ENCODE measurements around the gene EXOC4.

The EXOC4 gene

DNA sequence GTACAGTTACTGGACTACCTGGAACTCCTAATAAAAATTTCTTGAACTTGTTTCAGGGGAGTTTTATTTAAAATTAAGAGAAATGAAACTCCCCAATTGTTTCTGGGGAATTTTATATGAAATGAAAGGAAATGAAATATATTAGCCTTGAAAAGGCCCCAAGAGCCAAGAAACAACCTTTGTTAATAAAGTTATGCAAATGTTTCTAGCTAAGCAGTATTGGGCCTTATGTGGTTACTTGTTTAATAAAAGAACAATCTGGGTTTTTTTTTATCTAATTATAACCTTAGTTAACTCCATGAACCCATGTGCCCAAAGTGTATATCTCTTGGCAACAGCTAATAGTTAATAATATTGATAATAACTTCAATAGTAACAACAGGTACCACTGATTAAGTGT lies 222.8 kb downstream of the EXOC4 start:
- ChIA-PET POLR2A (interaction anchor here (0.6 kb wide), 1 partner anchor 117 kb away, joined by 6 read pairs; no protein-coding TSS in a partner anchor), CTCF (no interaction called here)
- no peak for DNase-seq
- Histone ChIP-seq H3K27me3 (replicated peaks in 2 of 5; ENCODE audit: control insufficient read depth in 4 of 5, insufficient read depth in 5 of 5, low read length in 4 of 5) (no peaks in the 10 kb centered on the region), H3K4me1 (ENCODE audit: control extremely low read depth in 1 of 4, control insufficient read depth in 4 of 4, insufficient read depth in 4 of 4, low read length in 3 of 4) (no peaks in the 10 kb centered on the region), H3K4me3 (ENCODE audit: control insufficient read depth in 1 of 7, extremely low read depth in 1 of 7, insufficient read depth in 4 of 7, low read depth in 2 of 7, low read length in 6 of 7) (no peak overlapping the region), H3K9me3 (ENCODE audit: control extremely low read depth in 1 of 5, control insufficient read depth in 4 of 5, insufficient read depth in 2 of 5, low read depth in 1 of 5, low read length in 4 of 5) (peaks cover 0 to 4% (median 0%) of the 10 kb centered on the region in 5 experiments), H3K27ac (ENCODE audit: insufficient read depth in 1 of 2, low read depth in 1 of 2, low read length in 2 of 2, poor library complexity in 1 of 2, severe bottlenecking in 2 of 2) (no peak overlapping the region), H3K36me3 (ENCODE audit: control insufficient read depth in 4 of 4, insufficient read depth in 4 of 4, low read length in 3 of 4) (peaks cover 2 to 22% (median 10%) of the 10 kb centered on the region in 4 experiments)

DNA sequence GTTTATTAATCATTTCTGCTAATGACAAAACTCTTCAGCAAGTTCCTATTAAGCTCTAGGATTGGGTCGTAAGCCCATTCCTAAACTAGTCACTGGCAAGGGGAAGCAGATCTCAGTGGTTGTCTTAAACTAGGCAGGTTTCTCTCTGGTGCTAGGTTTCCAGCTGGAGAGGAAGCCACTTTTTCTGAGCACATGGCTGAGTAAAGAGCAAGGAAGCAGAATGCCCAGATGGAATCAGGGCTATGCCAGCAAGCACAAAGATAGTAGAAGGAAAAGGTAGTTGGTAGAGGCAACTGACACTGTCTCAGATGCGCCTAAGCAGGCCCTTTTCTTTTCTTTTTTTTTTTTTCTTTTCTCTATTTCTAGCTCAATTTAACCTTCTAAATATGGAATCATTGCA lies 224.9 kb downstream of the EXOC4 start:
- peaks cover 2 to 24% (median 12%) of the 10 kb centered on the region in 4 experiments for H3K36me3 ChIP-seq (ENCODE audit: control insufficient read depth in 4 of 4, insufficient read depth in 4 of 4, low read length in 3 of 4)
- ChIA-PET CTCF (interaction anchor here (1.1 kb wide), 1 partner anchor 15 kb away, joined by 3 read pairs; no protein-coding TSS in a partner anchor), POLR2A (no interaction called here)
- peaks cover 0 to 4% (median 0%) of the 10 kb centered on the region in 5 experiments for H3K9me3 ChIP-seq (ENCODE audit: control extremely low read depth in 1 of 5, control insufficient read depth in 4 of 5, insufficient read depth in 2 of 5, low read depth in 1 of 5, low read length in 4 of 5)
- H3K4me1 ChIP-seq (ENCODE audit: control extremely low read depth in 1 of 4, control insufficient read depth in 4 of 4, insufficient read depth in 4 of 4, low read length in 3 of 4), result no peaks in the 10 kb centered on the region
- H3K27me3 ChIP-seq (replicated peaks in 2 of 5; ENCODE audit: control insufficient read depth in 4 of 5, insufficient read depth in 5 of 5, low read length in 4 of 5), result no peaks in the 10 kb centered on the region
- no CpG with 5 or more reads among the region's 2 CpGs for WGBS (ENCODE audit: insufficient coverage)
- H3K4me3 ChIP-seq (ENCODE audit: control insufficient read depth in 1 of 7, extremely low read depth in 1 of 7, insufficient read depth in 4 of 7, low read depth in 2 of 7, low read length in 6 of 7), result no peak overlapping the region
- no peak overlapping the region for H3K27ac ChIP-seq (ENCODE audit: insufficient read depth in 1 of 2, low read depth in 1 of 2, low read length in 2 of 2, poor library complexity in 1 of 2, severe bottlenecking in 2 of 2)
- no peak for DNase-seq

DNA sequence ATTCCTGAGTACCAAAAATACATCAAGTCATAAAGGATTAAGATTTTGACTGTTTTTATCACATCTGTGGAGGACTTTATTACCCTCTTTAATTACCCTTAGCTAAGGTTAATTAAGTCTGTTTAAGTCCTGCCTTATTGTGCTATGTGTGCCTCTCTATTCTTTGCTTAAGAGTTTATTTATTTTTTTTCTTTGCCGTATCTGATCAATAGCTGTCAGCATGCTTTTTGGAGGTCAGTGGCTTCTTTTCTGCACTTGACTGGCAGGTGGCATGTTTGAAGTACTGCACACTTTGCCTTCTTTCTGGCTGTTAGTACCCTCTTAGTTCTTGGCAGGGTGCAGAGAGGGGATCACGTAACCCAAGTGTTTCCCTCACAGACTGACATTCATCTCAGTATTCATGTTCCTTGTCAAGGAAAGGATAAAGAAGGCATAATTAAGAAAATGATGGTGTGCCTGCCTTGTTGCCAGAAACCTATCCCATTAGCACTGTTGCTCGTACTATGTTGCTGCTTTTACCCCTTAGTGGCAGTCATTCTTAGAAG lies 225.8 kb downstream of the EXOC4 start:
- CTCF ChIA-PET, result interaction anchor here (1.1 kb wide), 1 partner anchor 16 kb away, joined by 3 read pairs; no protein-coding TSS in a partner anchor
- POLR2A ChIA-PET, result no interaction called here
- DNase-seq, result no peak
- no peak overlapping the region for H3K27ac ChIP-seq (ENCODE audit: insufficient read depth in 1 of 2, low read depth in 1 of 2, low read length in 2 of 2, poor library complexity in 1 of 2, severe bottlenecking in 2 of 2)
- no peaks in the 10 kb centered on the region for H3K9me3 ChIP-seq (ENCODE audit: control extremely low read depth in 1 of 5, control insufficient read depth in 4 of 5, insufficient read depth in 2 of 5, low read depth in 1 of 5, low read length in 4 of 5)
- 97% methylated on average over 2 of the region's 3 CpGs for WGBS (ENCODE audit: insufficient coverage)
- no peaks in the 10 kb centered on the region for H3K4me1 ChIP-seq (ENCODE audit: control extremely low read depth in 1 of 4, control insufficient read depth in 4 of 4, insufficient read depth in 4 of 4, low read length in 3 of 4)
- H3K27me3 ChIP-seq (replicated peaks in 2 of 5; ENCODE audit: control insufficient read depth in 4 of 5, insufficient read depth in 5 of 5, low read length in 4 of 5), result no peaks in the 10 kb centered on the region
- H3K36me3 ChIP-seq (ENCODE audit: control insufficient read depth in 4 of 4, insufficient read depth in 4 of 4, low read length in 3 of 4), result peaks cover 2 to 24% (median 12%) of the 10 kb centered on the region in 4 experiments
- H3K4me3 ChIP-seq (ENCODE audit: control insufficient read depth in 1 of 7, extremely low read depth in 1 of 7, insufficient read depth in 4 of 7, low read depth in 2 of 7, low read length in 6 of 7), result no peak overlapping the region

DNA sequence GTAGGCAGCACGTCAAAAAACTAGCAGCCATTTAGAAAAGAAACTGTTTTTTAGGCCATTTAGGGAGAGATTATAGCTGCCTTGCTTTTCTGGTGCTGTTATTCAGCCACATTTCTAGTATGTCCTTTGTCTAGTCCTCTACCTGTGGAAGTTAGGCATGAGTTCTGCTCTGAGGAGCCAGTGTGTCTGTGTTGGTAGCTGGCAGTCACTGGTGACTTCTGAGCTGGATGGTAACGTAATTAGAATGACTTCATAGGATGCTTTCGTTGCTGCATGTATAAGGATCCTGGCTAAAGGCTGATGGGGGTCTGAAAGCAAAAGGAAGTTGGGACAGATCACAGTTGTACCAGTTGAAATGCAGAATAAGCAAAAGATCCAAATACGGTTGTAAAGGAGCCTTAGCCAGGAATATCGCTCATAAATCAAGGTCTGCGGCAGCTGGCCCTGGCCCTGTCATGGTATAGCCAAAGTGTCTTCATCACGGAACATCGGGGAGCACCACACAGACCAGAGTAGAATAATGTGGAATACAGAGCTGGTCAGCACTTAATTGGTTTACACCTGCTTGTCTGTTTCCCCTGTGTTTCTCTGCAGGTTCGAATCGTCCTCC lies 226.7 kb downstream of the EXOC4 start:
- CTCF ChIA-PET, result interaction anchor here (1.3 kb wide), 1 partner anchor 23 kb away, joined by 3 read pairs; no protein-coding TSS in a partner anchor
- Histone ChIP-seq H3K9me3 (ENCODE audit: control extremely low read depth in 1 of 5, control insufficient read depth in 4 of 5, insufficient read depth in 2 of 5, low read depth in 1 of 5, low read length in 4 of 5) (no peaks in the 10 kb centered on the region), H3K36me3 (ENCODE audit: control insufficient read depth in 4 of 4, insufficient read depth in 4 of 4, low read length in 3 of 4) (peaks cover 2 to 24% (median 12%) of the 10 kb centered on the region in 4 experiments), H3K4me1 (ENCODE audit: control extremely low read depth in 1 of 4, control insufficient read depth in 4 of 4, insufficient read depth in 4 of 4, low read length in 3 of 4) (peaks cover 0 to 2% (median 0%) of the 10 kb centered on the region in 4 experiments), H3K27me3 (replicated peaks in 2 of 5; ENCODE audit: control insufficient read depth in 4 of 5, insufficient read depth in 5 of 5, low read length in 4 of 5) (no peaks in the 10 kb centered on the region), H3K27ac (ENCODE audit: insufficient read depth in 1 of 2, low read depth in 1 of 2, low read length in 2 of 2, poor library complexity in 1 of 2, severe bottlenecking in 2 of 2) (no peak overlapping the region), H3K4me3 (ENCODE audit: control insufficient read depth in 1 of 7, extremely low read depth in 1 of 7, insufficient read depth in 4 of 7, low read depth in 2 of 7, low read length in 6 of 7) (no peak overlapping the region)
- 100% methylated on average over 9 of the region's 10 CpGs for WGBS (ENCODE audit: insufficient coverage)
- DNase-seq, result no peak
- POLR2A ChIA-PET, result no interaction called here

DNA sequence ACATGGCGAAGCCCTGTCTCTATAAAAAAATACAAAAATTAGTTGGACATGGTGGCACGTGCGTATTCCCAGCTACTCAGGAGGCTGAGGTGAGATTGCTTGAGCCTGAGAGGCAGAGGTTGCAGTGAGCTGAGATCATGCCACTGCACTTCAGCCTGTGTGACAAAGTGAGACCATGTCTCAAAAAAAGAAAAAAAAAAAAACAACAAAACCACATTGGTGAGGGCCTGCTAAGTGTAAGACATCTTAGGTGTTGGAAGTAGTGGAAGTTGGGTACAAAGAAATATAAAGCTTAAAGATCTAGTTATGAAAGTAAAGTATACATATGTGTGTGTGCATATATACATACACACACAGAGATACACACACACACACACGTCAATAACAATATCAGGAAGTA lies 228.0 kb downstream of the EXOC4 start:
- H3K27ac ChIP-seq (ENCODE audit: insufficient read depth in 1 of 2, low read depth in 1 of 2, low read length in 2 of 2, poor library complexity in 1 of 2, severe bottlenecking in 2 of 2), result no peak overlapping the region
- 100% methylated on average over 3 of the region's 4 CpGs for WGBS (ENCODE audit: insufficient coverage)
- DNase-seq, result no peak
- H3K9me3 ChIP-seq (ENCODE audit: control extremely low read depth in 1 of 5, control insufficient read depth in 4 of 5, insufficient read depth in 2 of 5, low read depth in 1 of 5, low read length in 4 of 5), result no peaks in the 10 kb centered on the region
- no peak overlapping the region for H3K4me3 ChIP-seq (ENCODE audit: control insufficient read depth in 1 of 7, extremely low read depth in 1 of 7, insufficient read depth in 4 of 7, low read depth in 2 of 7, low read length in 6 of 7)
- CTCF ChIA-PET, result interaction anchor here (1.3 kb wide), 1 partner anchor 24 kb away, joined by 3 read pairs; no protein-coding TSS in a partner anchor
- POLR2A ChIA-PET, result no interaction called here
- H3K4me1 ChIP-seq (ENCODE audit: control extremely low read depth in 1 of 4, control insufficient read depth in 4 of 4, insufficient read depth in 4 of 4, low read length in 3 of 4), result peaks cover 0 to 2% (median 0%) of the 10 kb centered on the region in 4 experiments
- no peaks in the 10 kb centered on the region for H3K27me3 ChIP-seq (replicated peaks in 2 of 5; ENCODE audit: control insufficient read depth in 4 of 5, insufficient read depth in 5 of 5, low read length in 4 of 5)
- H3K36me3 ChIP-seq (ENCODE audit: control insufficient read depth in 4 of 4, insufficient read depth in 4 of 4, low read length in 3 of 4), result peaks cover 2 to 23% (median 10%) of the 10 kb centered on the region in 4 experiments

DNA sequence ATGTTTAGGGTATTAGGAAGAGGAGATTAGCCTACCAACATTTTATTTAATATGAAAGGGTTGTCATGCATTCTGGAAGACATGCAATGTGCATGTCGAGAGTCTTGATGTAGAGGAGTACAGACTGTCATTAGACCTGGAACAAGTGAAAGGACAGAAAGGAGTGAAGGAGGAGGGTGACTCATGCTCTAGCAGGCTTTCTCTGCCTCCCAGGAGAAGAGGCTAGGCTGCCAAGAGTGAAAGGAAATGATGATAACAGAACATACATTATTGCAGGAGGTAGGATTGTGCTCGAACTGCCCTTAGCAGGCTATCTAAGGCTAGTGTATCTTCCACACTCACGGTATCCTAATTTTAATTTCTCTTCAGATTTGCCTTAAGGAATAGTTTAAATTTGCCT lies 228.8 kb downstream of the EXOC4 start:
- H3K4me1 ChIP-seq (ENCODE audit: control extremely low read depth in 1 of 4, control insufficient read depth in 4 of 4, insufficient read depth in 4 of 4, low read length in 3 of 4), result peaks cover 0 to 2% (median 0%) of the 10 kb centered on the region in 4 experiments
- ChIA-PET POLR2A (no interaction called here), CTCF (no interaction called here)
- no peak for DNase-seq
- H3K27ac ChIP-seq (ENCODE audit: insufficient read depth in 1 of 2, low read depth in 1 of 2, low read length in 2 of 2, poor library complexity in 1 of 2, severe bottlenecking in 2 of 2), result no peak overlapping the region
- no peaks in the 10 kb centered on the region for H3K9me3 ChIP-seq (ENCODE audit: control extremely low read depth in 1 of 5, control insufficient read depth in 4 of 5, insufficient read depth in 2 of 5, low read depth in 1 of 5, low read length in 4 of 5)
- no peak overlapping the region for H3K4me3 ChIP-seq (ENCODE audit: control insufficient read depth in 1 of 7, extremely low read depth in 1 of 7, insufficient read depth in 4 of 7, low read depth in 2 of 7, low read length in 6 of 7)
- 100% methylated on average over 2 of the region's 3 CpGs for WGBS (ENCODE audit: insufficient coverage)
- H3K27me3 ChIP-seq (replicated peaks in 2 of 5; ENCODE audit: control insufficient read depth in 4 of 5, insufficient read depth in 5 of 5, low read length in 4 of 5), result no peaks in the 10 kb centered on the region
- H3K36me3 ChIP-seq (ENCODE audit: control insufficient read depth in 4 of 4, insufficient read depth in 4 of 4, low read length in 3 of 4), result peaks cover 2 to 16% (median 10%) of the 10 kb centered on the region in 4 experiments

DNA sequence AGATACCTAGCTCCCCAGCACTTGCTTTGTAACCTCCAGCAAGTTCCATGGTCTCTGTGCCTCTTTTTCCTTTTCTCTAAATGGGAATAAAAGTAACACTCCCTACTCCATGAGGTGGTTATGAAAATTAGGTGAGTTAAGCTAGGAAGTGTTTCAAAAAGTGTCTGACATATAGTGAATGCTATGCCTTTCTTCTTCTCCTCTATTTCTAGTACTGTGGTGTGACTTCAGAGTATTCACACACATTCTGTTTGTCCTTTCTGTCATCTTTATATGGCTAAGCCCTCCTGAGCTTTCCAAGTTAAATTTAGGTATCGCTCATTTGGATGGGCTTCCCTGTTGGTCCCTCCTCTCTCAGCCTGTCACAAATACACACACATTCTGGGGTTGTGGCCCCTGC lies 229.7 kb downstream of the EXOC4 start:
- Histone ChIP-seq H3K9me3 (ENCODE audit: control extremely low read depth in 1 of 5, control insufficient read depth in 4 of 5, insufficient read depth in 2 of 5, low read depth in 1 of 5, low read length in 4 of 5) (no peaks in the 10 kb centered on the region), H3K4me3 (ENCODE audit: control insufficient read depth in 1 of 7, extremely low read depth in 1 of 7, insufficient read depth in 4 of 7, low read depth in 2 of 7, low read length in 6 of 7) (no peak overlapping the region), H3K27ac (ENCODE audit: insufficient read depth in 1 of 2, low read depth in 1 of 2, low read length in 2 of 2, poor library complexity in 1 of 2, severe bottlenecking in 2 of 2) (no peak overlapping the region), H3K27me3 (replicated peaks in 2 of 5; ENCODE audit: control insufficient read depth in 4 of 5, insufficient read depth in 5 of 5, low read length in 4 of 5) (no peaks in the 10 kb centered on the region), H3K4me1 (ENCODE audit: control extremely low read depth in 1 of 4, control insufficient read depth in 4 of 4, insufficient read depth in 4 of 4, low read length in 3 of 4) (peaks cover 0 to 2% (median 0%) of the 10 kb centered on the region in 4 experiments), H3K36me3 (ENCODE audit: control insufficient read depth in 4 of 4, insufficient read depth in 4 of 4, low read length in 3 of 4) (peaks cover 2 to 11% (median 7%) of the 10 kb centered on the region in 4 experiments)
- WGBS (ENCODE audit: insufficient coverage), result 100% methylated on average over 1 of the region's 1 CpG
- ChIA-PET CTCF (no interaction called here), POLR2A (no interaction called here)
- no peak for DNase-seq
